ENCODE measurements around the gene KCTD10. TPM values are rescaled to one million over a fixed set of nuclear protein-coding genes. Genes with fewer than 3 reads are reported as not detected.

KCTD10 gene
- total RNA-seq, 1 donor from 2014 or later = 128 TPM

GRCh38 chr12:109488051-109488665 lies 11.1 kb upstream of the KCTD10 start:
- Mint-ChIP-seq H3K4me1 (ENCODE audit: unreplicated experiment) (no peaks in the 10 kb centered on the region), H3K36me3 (ENCODE audit: low read depth, unreplicated experiment) (peaks cover 39% of the 10 kb centered on the region), H3K9me3 (ENCODE audit: unreplicated experiment) (no peaks in the 10 kb centered on the region), H3K4me3 (ENCODE audit: unreplicated experiment) (no peak overlapping the region), H3K27me3 (ENCODE audit: unreplicated experiment) (peaks cover 2% of the 10 kb centered on the region), H3K27ac (ENCODE audit: unreplicated experiment) (no peak overlapping the region)
- DNase-seq (ENCODE audit: low spot score) = no peak
- TF ChIP-seq, protein P1, sequence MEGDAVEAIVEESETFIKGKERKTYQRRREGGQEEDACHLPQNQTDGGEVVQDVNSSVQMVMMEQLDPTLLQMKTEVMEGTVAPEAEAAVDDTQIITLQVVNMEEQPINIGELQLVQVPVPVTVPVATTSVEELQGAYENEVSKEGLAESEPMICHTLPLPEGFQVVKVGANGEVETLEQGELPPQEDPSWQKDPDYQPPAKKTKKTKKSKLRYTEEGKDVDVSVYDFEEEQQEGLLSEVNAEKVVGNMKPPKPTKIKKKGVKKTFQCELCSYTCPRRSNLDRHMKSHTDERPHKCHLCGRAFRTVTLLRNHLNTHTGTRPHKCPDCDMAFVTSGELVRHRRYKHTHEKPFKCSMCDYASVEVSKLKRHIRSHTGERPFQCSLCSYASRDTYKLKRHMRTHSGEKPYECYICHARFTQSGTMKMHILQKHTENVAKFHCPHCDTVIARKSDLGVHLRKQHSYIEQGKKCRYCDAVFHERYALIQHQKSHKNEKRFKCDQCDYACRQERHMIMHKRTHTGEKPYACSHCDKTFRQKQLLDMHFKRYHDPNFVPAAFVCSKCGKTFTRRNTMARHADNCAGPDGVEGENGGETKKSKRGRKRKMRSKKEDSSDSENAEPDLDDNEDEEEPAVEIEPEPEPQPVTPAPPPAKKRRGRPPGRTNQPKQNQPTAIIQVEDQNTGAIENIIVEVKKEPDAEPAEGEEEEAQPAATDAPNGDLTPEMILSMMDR (IDR thresholded peaks at IDR 0.05; ENCODE audit: unreplicated experiment) = no peak

GRCh38 chr12:109487181-109488050 lies 10.3 kb upstream of the KCTD10 start:
- Mint-ChIP-seq H3K9me3 (ENCODE audit: unreplicated experiment) (no peaks in the 10 kb centered on the region), H3K4me1 (ENCODE audit: unreplicated experiment) (no peaks in the 10 kb centered on the region), H3K36me3 (ENCODE audit: low read depth, unreplicated experiment) (peaks cover 38% of the 10 kb centered on the region), H3K4me3 (ENCODE audit: unreplicated experiment) (no peak overlapping the region), H3K27me3 (ENCODE audit: unreplicated experiment) (peaks cover 2% of the 10 kb centered on the region), H3K27ac (ENCODE audit: unreplicated experiment) (no peak overlapping the region)
- no peak for DNase-seq (ENCODE audit: low spot score)
- TF ChIP-seq, protein P1 (IDR thresholded peaks at IDR 0.05; ENCODE audit: unreplicated experiment) = no peak

- TF ChIP-seq, protein P1 (IDR thresholded peaks at IDR 0.05; ENCODE audit: unreplicated experiment) = no peak
- Mint-ChIP-seq H3K27ac (ENCODE audit: unreplicated experiment) (no peak overlapping the region), H3K27me3 (ENCODE audit: unreplicated experiment) (peaks cover 2% of the 10 kb centered on the region), H3K9me3 (ENCODE audit: unreplicated experiment) (no peaks in the 10 kb centered on the region), H3K4me3 (ENCODE audit: unreplicated experiment) (no peak overlapping the region), H3K36me3 (ENCODE audit: low read depth, unreplicated experiment) (peaks cover 35% of the 10 kb centered on the region), H3K4me1 (ENCODE audit: unreplicated experiment) (no peaks in the 10 kb centered on the region)
- DNase-seq (ENCODE audit: low spot score) = no peak
These were observed 8.1 kb upstream of the KCTD10 start for GRCh38 chr12:109485201-109485600.

- H3K4me3 Mint-ChIP-seq (ENCODE audit: unreplicated experiment) = no peak overlapping the region
- H3K4me1 Mint-ChIP-seq (ENCODE audit: unreplicated experiment) = peaks cover 12% of the 10 kb centered on the region
- peaks cover 2% of the 10 kb centered on the region for H3K27me3 Mint-ChIP-seq (ENCODE audit: unreplicated experiment)
- no peak overlapping the region for H3K27ac Mint-ChIP-seq (ENCODE audit: unreplicated experiment)
- no peak for DNase-seq (ENCODE audit: low spot score)
- TF ChIP-seq, protein P1 (IDR thresholded peaks at IDR 0.05; ENCODE audit: unreplicated experiment) = no peak
- H3K36me3 Mint-ChIP-seq (ENCODE audit: low read depth, unreplicated experiment) = peaks cover 19% of the 10 kb centered on the region
- no peaks in the 10 kb centered on the region for H3K9me3 Mint-ChIP-seq (ENCODE audit: unreplicated experiment)
These were observed 6.2 kb upstream of the KCTD10 start for GRCh38 chr12:109483346-109483745.

DNA sequence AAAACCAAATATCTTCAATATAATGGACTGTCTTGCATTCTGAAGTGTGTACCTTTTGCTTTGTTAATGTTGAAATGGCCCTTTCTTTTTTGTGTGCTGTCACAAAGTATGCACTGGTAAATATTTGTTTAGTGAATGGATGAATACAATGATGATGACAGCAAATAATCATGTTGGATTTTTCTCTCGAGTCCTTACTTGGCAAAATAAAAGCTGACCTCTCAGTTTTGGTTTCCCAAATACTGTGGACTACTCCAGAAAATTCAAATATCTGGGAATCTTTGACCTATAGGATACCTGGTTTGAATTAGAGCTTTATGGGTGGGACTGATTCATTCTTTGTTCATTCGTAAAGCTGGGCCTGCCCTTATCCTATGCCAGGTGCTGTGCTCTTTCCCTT lies 5.8 kb upstream of the KCTD10 start:
- no peaks in the 10 kb centered on the region for H3K9me3 Mint-ChIP-seq (ENCODE audit: unreplicated experiment)
- H3K27ac Mint-ChIP-seq (ENCODE audit: unreplicated experiment) = no peak overlapping the region
- no peak overlapping the region for H3K4me3 Mint-ChIP-seq (ENCODE audit: unreplicated experiment)
- peaks cover 2% of the 10 kb centered on the region for H3K27me3 Mint-ChIP-seq (ENCODE audit: unreplicated experiment)
- DNase-seq (ENCODE audit: low spot score) = no peak
- TF ChIP-seq, protein P1 (IDR thresholded peaks at IDR 0.05; ENCODE audit: unreplicated experiment) = no peak
- peaks cover 17% of the 10 kb centered on the region for H3K36me3 Mint-ChIP-seq (ENCODE audit: low read depth, unreplicated experiment)
- peaks cover 16% of the 10 kb centered on the region for H3K4me1 Mint-ChIP-seq (ENCODE audit: unreplicated experiment)

All from endothelial cell (in vitro differentiated cells).